ENCODE data around the gene HS6ST3. TPM values are rescaled to one million over a fixed set of nuclear protein-coding genes. Genes with fewer than 3 reads are reported as not detected.

Gene HS6ST3
- total RNA-seq, 1 donor = not detected

DNA sequence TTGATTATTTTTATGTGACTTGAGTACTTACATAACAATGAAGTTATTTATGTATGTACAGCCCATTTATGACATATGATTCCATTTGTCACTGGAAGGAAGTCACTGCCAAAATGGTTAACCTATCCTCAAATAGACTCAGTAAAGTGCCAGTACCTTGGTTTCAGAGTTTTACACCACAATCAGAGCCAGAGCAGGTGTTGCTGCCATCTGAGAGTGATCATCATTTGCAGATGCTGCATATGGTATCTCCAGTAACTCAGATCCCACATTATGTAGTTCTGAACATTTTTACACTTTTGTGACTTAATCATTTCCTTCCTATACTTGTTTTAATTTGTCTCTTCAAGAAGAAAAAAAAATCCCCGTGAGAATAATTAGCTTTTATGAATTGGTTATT lies 313.3 kb downstream of the HS6ST3 start:
- DNase-seq (ENCODE audit: low read depth) = no peak
- TF ChIP-seq, protein P1, sequence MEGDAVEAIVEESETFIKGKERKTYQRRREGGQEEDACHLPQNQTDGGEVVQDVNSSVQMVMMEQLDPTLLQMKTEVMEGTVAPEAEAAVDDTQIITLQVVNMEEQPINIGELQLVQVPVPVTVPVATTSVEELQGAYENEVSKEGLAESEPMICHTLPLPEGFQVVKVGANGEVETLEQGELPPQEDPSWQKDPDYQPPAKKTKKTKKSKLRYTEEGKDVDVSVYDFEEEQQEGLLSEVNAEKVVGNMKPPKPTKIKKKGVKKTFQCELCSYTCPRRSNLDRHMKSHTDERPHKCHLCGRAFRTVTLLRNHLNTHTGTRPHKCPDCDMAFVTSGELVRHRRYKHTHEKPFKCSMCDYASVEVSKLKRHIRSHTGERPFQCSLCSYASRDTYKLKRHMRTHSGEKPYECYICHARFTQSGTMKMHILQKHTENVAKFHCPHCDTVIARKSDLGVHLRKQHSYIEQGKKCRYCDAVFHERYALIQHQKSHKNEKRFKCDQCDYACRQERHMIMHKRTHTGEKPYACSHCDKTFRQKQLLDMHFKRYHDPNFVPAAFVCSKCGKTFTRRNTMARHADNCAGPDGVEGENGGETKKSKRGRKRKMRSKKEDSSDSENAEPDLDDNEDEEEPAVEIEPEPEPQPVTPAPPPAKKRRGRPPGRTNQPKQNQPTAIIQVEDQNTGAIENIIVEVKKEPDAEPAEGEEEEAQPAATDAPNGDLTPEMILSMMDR (IDR thresholded peaks at IDR 0.05; ENCODE audit: insufficient read depth, low read depth, low read length) = no peak
- no peak overlapping the region for H3K4me3 ChIP-seq (ENCODE audit: low read depth, low read length)

DNA sequence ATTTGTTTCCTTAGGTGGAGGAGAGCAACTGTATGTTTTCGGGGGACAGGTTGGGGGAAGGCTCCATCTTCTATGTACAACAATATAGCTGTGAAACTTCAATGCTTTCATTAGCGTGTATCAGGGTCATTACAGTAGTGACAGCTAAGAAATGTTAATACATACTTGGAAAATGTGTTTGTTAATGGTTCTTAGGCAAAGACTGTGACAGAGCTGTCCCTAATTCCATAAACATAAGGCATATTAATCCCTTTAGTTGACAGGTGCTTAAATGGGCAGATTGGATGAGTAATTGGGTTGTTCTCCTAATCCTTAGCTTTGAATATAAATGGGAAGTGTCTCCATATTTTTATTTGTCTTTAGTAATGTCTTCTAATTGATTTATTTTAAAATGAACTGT lies 313.7 kb downstream of the HS6ST3 start:
- TF ChIP-seq, protein P1 (IDR thresholded peaks at IDR 0.05; ENCODE audit: insufficient read depth, low read depth, low read length) = no peak
- no peak overlapping the region for H3K4me3 ChIP-seq (ENCODE audit: low read depth, low read length)
- DNase-seq (ENCODE audit: low read depth) = no peak

DNA sequence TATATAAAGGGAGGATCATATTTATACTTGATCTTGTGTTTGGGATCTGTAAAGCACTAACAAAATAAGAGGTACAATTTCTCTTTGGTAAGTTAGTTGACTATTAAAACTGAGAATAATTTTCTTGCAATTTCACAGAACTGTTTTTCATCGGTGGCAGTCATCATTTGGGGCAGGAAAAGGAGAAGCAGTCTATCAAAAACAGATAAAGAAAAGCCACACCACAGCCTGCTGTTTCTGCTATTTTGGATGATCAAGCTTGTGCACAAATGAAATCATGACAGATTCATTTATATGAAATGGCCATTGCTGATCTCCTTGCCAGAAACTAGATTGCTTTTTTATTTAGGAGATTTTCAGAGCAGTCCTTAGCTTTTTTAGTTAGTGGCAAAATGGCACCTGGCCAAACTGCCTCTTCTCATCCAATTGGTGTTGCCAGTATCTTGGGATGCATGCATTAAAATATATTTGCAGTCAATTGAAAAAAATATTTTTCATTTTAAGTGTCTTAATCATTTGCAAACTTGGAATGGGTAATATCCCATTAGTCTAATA lies 326.0 kb downstream of the HS6ST3 start:
- DNase-seq (ENCODE audit: low read depth) = no peak
- H3K4me3 ChIP-seq (ENCODE audit: low read depth, low read length) = no peak overlapping the region
- TF ChIP-seq, protein P1 (IDR thresholded peaks at IDR 0.05; ENCODE audit: insufficient read depth, low read depth, low read length) = no peak

DNA sequence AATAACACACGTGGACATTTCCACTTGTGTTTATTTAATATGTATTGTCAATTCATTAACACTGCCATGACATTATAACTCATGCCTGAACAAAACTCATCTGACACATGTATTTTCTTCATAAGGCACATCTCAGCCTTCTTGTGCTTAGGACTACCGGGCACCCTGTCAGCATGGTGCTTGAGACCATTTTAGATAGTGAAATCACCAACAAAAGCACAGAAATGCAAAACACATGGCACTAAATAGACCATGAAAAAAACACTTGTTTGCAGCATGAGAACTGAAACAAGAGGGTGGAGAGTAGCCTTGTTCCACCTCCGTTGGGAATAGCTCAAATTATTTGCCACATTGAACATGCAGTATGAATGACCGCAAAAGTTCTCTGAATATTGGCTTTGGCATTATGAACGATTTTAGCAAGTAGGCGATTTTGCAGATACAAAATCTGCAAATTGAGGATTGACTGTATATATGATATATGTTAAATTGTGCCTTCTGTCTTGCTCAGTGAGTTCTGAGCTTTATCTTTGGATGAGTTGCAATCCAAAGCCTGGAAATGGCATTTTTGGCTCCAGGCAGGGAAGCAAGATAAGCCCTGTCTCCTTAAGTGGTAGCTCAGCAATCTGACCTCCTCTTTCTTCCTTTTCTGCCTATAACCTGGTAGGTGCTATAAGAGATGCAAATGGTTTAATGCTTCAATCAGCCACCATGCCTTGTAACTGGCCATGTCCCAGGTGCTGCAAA lies 328.2 kb downstream of the HS6ST3 start:
- TF ChIP-seq, protein P1 (IDR thresholded peaks at IDR 0.05; ENCODE audit: insufficient read depth, low read depth, low read length) = no peak
- H3K4me3 ChIP-seq (ENCODE audit: low read depth, low read length) = no peak overlapping the region
- no peak for DNase-seq (ENCODE audit: low read depth)

DNA sequence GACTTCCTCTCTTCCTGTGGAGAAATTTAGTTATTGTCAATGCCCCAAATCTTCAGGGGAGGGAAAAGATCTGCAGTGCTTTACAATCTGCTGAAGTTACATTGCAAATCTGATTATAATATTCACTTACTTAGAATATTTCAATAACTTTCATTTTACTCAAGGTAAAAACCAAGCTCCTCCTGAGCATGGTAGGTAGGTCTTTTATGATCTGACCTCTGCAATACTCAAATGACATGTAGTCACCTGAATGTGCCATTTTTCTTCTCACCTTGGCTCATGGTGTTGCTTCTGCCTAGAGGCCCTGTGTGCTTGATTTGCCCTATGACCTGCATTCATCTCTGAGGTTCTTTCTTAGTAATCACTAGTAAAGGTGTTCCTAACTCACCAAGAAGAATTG lies 331.4 kb downstream of the HS6ST3 start:
- H3K4me3 ChIP-seq (ENCODE audit: low read depth, low read length) = no peak overlapping the region
- DNase-seq (ENCODE audit: low read depth) = no peak
- TF ChIP-seq, protein P1 (IDR thresholded peaks at IDR 0.05; ENCODE audit: insufficient read depth, low read depth, low read length) = no peak

DNA sequence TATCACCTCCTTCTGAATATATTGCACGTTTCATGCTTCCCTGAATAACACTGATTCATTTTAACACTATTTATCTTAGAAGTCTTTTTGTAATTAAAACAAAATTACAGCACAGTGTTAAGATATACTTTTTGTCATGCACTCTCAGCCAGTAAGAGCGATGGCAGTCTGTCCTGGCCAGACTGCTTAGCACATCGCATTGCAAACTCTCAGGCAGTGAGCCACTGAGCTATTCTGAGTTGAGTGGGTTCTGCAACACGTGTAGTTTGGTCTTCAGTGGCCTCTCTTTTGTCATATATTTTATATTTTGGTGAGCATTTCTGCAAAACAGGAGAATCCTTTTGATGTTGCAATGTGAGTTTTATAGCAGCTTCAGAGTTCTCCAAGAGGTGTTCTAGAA lies 332.1 kb downstream of the HS6ST3 start:
- TF ChIP-seq, protein P1 (IDR thresholded peaks at IDR 0.05; ENCODE audit: insufficient read depth, low read depth, low read length) = no peak
- no peak overlapping the region for H3K4me3 ChIP-seq (ENCODE audit: low read depth, low read length)
- DNase-seq (ENCODE audit: low read depth) = no peak
